Measurements from ENCODE around the gene FST. TPM values are rescaled to one million over a fixed set of nuclear protein-coding genes. Genes with fewer than 3 reads are reported as not detected.
A peak's percentile ranks its signal among the peaks of the same experiment; 100 is the strongest.

Gene FST
- total and polyA plus RNA-seq, 2 of the 8 experiments (the other 6 are each of a cell fraction or from before 2014, with no cell fraction given) = 16.6 to 17.5 TPM

GRCh38 chr5:53482717-53483638 lies 2.5 kb downstream of the FST start:
- no peak overlapping the region for H4K5ac ChIP-seq (ENCODE audit: insufficient read length, low read depth, low read length)
- no peak overlapping the region for H3K23ac ChIP-seq (ENCODE audit: insufficient read length)
- H3K4me2 ChIP-seq (ENCODE audit: insufficient read depth in 1 of 2, low read depth in 2 of 2, low read length in 2 of 2) = peak overlapping the region; percentile 66 to 92
- no peak overlapping the region for H2AFZ ChIP-seq (ENCODE audit: low read length)
- no peak overlapping the region; a peak in 3 of 7 replicates for H3K9ac ChIP-seq (replicated peaks in 1 of 4; ENCODE audit: extremely low read depth in 1 of 4, low read depth in 3 of 4, low read length in 3 of 4)
- DNase-seq (ENCODE audit: low read depth in 1 of 2, low spot score in 2 of 2) = peak in 1 of 2 experiments; percentile 85
- H2BK5ac ChIP-seq (ENCODE audit: low read depth, low read length) = peak overlapping the region; percentile 55; the same call in 1 of the 2 replicates
- no peak overlapping the region for H2AK5ac ChIP-seq (ENCODE audit: low read depth, low read length)
- peaks cover 16 to 46% (median 20%) of the 10 kb centered on the region in 4 experiments for H3K36me3 ChIP-seq (ENCODE audit: control insufficient read depth in 2 of 4, insufficient read depth in 4 of 4, low read length in 3 of 4)
- H4K20me1 ChIP-seq (replicated peaks in 1 of 2; ENCODE audit: control insufficient read depth in 1 of 2, insufficient read depth in 2 of 2, low read length in 2 of 2) = no peaks in the 10 kb centered on the region
- no peak overlapping the region for H3K4ac ChIP-seq (replicated peaks; ENCODE audit: insufficient read length, low read depth, low read length)
- H3K79me1 ChIP-seq (ENCODE audit: low read depth, low read length) = peaks cover 2% of the 10 kb centered on the region
- peaks cover 24% of the 10 kb centered on the region for H3K23me2 ChIP-seq (ENCODE audit: low read depth, low read length)
- no peak overlapping the region for H4K91ac ChIP-seq (replicated peaks; ENCODE audit: insufficient read length, low read length)
- H3K14ac ChIP-seq (ENCODE audit: insufficient read length) = no peak overlapping the region
- H2BK12ac ChIP-seq (ENCODE audit: low read depth, low read length) = peak overlapping the region; percentile 75; the same call in 1 of the 2 replicates
- H4K8ac ChIP-seq (ENCODE audit: extremely low read depth, insufficient read depth, low read length) = no peak overlapping the region
- no peak for FAIRE-seq
- 32% methylated on average over 32 of the region's 35 CpGs; no CpG with 5 or more reads in 1 of the 2 experiments for WGBS, 2 experiments (ENCODE audit: extremely low coverage in 1 of 2, insufficient coverage in 1 of 2, insufficient read length in 1 of 2, insufficient replicate concordance in 2 of 2, low coverage in 1 of 2, low lambda C conversion rate in 2 of 2, missing lambda C conversion rate in 1 of 2)
- POLR2A ChIA-PET (ENCODE audit: partially characterized antibody) = interaction anchor here (0.5 to 1.0 kb wide), 3 partner anchors 442 to 733 kb away, joined by 3 to 4 read pairs (median 4); no protein-coding TSS in a partner anchor
- H3K27ac ChIP-seq (ENCODE audit: low read depth, low read length) = no peak overlapping the region
- H3K56ac ChIP-seq (replicated peaks; ENCODE audit: insufficient read length, low read depth, low read length) = no peak overlapping the region
- no peaks in the 10 kb centered on the region for H3K9me3 ChIP-seq (ENCODE audit: insufficient read depth in 2 of 2, low read depth in 1 of 2, low read length in 1 of 2)
- H2BK120ac ChIP-seq (replicated peaks; ENCODE audit: low read depth, low read length) = no peak overlapping the region
- no peaks in the 10 kb centered on the region for H3K27me3 ChIP-seq (replicated peaks in 1 of 4; ENCODE audit: control insufficient read depth in 3 of 4, extremely low read depth in 1 of 4, insufficient read depth in 3 of 4, low read length in 3 of 4)
- peaks cover 0 to 16% of the 10 kb centered on the region in 2 experiments; a peak in 2 of 4 replicates for H3K79me2 ChIP-seq (ENCODE audit: control insufficient read depth in 1 of 2, insufficient read depth in 2 of 2, low read length in 2 of 2)
- peak overlapping the region; percentile 78 to 88 (median 80) for H3K4me3 ChIP-seq (ENCODE audit: extremely low read depth in 1 of 4, insufficient read depth in 2 of 4, low read depth in 3 of 4, low read length in 4 of 4)
- peak overlapping the region; percentile 88; the same call in 1 of the 2 replicates for H2BK15ac ChIP-seq (ENCODE audit: low read length)
- CTCF ChIA-PET (ENCODE audit: partially characterized antibody) = interaction anchor here (0.8 to 1.8 kb wide), 10 partner anchors 52 to 744 kb away, joined by 3 to 9 read pairs (median 3); no protein-coding TSS in a partner anchor
- H2BK20ac ChIP-seq (ENCODE audit: low read length) = 0 out of 2 replicates have a peak overlapping the region, but pooled peaks have one; percentile 23
- peaks cover 0 to 4% (median 1%) of the 10 kb centered on the region in 4 experiments; a peak in 5 of 7 replicates for H3K4me1 ChIP-seq (replicated peaks in 1 of 4; ENCODE audit: control insufficient read depth in 3 of 4, insufficient read depth in 4 of 4, low read length in 3 of 4)
- H3K18ac ChIP-seq (ENCODE audit: extremely low read depth, low read length) = peak overlapping the region; percentile 10
- TF ChIP-seq NANOG (IDR thresholded peaks at IDR 0.05; ENCODE audit: insufficient read depth, low read depth, low read length, poor library complexity, severe bottlenecking) = no peak
- peak; percentile 48; the same call in 1 of the 2 replicates for TF ChIP-seq TAF1 (IDR thresholded peaks at IDR 0.05; ENCODE audit: low read depth, low read length)
- TF ChIP-seq KDM5A (IDR thresholded peaks at IDR 0.05; ENCODE audit: low read length) = peak; percentile 69
- peak; percentile 82 for TF ChIP-seq ASH2L (IDR thresholded peaks at IDR 0.05; ENCODE audit: low read length)
- TF ChIP-seq CTBP2 (IDR thresholded peaks at IDR 0.05; ENCODE audit: borderline replicate concordance, insufficient read depth, insufficient read length, low read length) = peak; percentile 36
- peak; percentile 76 for TF ChIP-seq RBBP5 (IDR thresholded peaks at IDR 0.05; ENCODE audit: borderline replicate concordance, low read depth, low read length)
- TF ChIP-seq EGR1 (IDR thresholded peaks at IDR 0.05; ENCODE audit: borderline replicate concordance, low read depth, low read length) = no peak
- 0 out of 4 replicates have a peak, but pooled peaks of 1 of the 2 experiments have one; percentile 46 for TF ChIP-seq SIN3A (conservative IDR thresholded peaks at IDR 0.05 in 1 of 2, IDR thresholded peaks at IDR 0.05 in 1 of 2; ENCODE audit: low read depth in 1 of 2, low read length in 2 of 2)
- peak; percentile 99 for TF ChIP-seq CEBPB (IDR thresholded peaks at IDR 0.05; ENCODE audit: low read depth, low read length)
